ENCODE data around the gene IL33. TPM values are rescaled to one million over a fixed set of nuclear protein-coding genes. Genes with fewer than 3 reads are reported as not detected.
A peak's percentile ranks its signal among the peaks of the same experiment; 100 is the strongest.

Gene IL33
- total RNA-seq, 2 donors from 2014 or later: 0.33 to 0.97 TPM

DNA sequence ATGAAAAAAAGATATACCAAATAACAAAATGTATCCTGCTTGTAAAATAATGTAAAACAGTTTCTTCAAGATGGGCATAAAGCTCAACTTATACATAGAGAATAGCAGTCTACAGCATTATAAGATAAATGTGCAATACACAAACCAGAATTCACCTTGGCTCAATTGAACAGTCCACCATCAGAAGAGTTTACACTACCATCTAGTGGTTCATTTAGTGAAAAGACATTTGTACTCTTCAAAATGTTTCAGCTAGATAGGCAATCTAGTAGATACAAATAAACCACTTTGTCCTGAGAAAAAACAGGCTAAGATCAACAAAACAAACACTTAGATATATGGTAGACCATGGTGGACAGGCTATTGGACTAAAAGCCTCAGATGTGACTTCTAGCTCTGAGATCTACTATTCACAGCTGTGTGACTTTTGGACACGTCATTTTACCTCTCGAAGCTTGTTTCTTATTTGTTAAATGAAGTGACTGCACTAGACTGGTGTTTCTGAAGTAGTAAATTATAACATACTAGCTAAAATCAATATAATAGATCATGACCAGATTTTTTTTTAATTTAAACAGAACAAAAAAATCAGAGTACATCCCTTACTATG is 90.5 kb downstream of the IL33 start:
- Histone ChIP-seq H3K27ac (ENCODE audit: low read depth, low read length) (no peak overlapping the region), H3K36me3 (ENCODE audit: control insufficient read depth, insufficient read depth, low read length) (no peaks in the 10 kb centered on the region), H3K9ac (ENCODE audit: extremely low read depth, low read length, poor library complexity, severe bottlenecking) (no peak overlapping the region), H3K27me3 (ENCODE audit: control insufficient read depth, insufficient read depth, low read length, poor library complexity, severe bottlenecking) (peaks cover under 1% of the 10 kb centered on the region), H3K4me1 (ENCODE audit: control insufficient read depth, insufficient read depth, low read length) (no peaks in the 10 kb centered on the region), H3K4me3 (ENCODE audit: low read length) (no peak overlapping the region), H3K9me3 (ENCODE audit: control insufficient read depth, low read length) (peaks cover 4% of the 10 kb centered on the region)
- peaks cover 4% of the 10 kb centered on the region for H3K4me1 Mint-ChIP-seq
- no peak overlapping the region for H3K4me3 Mint-ChIP-seq
- no peaks in the 10 kb centered on the region for H3K36me3 Mint-ChIP-seq (ENCODE audit: low read depth)
- WGBS, 2 experiments (ENCODE audit: insufficient coverage in 1 of 2, insufficient read length in 1 of 2): 100% methylated on average over 2 of the region's 2 CpGs; no CpG with 5 or more reads in 1 of the 2 experiments
- no peaks in the 10 kb centered on the region for H3K9me3 Mint-ChIP-seq
- H3K27me3 Mint-ChIP-seq (ENCODE audit: insufficient read depth): no peaks in the 10 kb centered on the region
- no peak for DNase-seq
- H3K27ac Mint-ChIP-seq: no peak overlapping the region
- TF ChIP-seq, protein P1, sequence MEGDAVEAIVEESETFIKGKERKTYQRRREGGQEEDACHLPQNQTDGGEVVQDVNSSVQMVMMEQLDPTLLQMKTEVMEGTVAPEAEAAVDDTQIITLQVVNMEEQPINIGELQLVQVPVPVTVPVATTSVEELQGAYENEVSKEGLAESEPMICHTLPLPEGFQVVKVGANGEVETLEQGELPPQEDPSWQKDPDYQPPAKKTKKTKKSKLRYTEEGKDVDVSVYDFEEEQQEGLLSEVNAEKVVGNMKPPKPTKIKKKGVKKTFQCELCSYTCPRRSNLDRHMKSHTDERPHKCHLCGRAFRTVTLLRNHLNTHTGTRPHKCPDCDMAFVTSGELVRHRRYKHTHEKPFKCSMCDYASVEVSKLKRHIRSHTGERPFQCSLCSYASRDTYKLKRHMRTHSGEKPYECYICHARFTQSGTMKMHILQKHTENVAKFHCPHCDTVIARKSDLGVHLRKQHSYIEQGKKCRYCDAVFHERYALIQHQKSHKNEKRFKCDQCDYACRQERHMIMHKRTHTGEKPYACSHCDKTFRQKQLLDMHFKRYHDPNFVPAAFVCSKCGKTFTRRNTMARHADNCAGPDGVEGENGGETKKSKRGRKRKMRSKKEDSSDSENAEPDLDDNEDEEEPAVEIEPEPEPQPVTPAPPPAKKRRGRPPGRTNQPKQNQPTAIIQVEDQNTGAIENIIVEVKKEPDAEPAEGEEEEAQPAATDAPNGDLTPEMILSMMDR (conservative IDR thresholded peaks at IDR 0.05): peak; percentile 78

Other genes starting within 250 kb of the IL33 start
- gene RANBP6, start 200.2 kb upstream of the IL33 start, total RNA-seq: 10 to 100 TPM; 19.5 to 21.3 TPM
- not detected for gene TPD52L3, start 112.6 kb downstream of the IL33 start, total RNA-seq
- 10 to 100 TPM; 69.4 to 83.2 TPM for gene UHRF2, start 197.4 kb downstream of the IL33 start, total RNA-seq

Data from endodermal cell (in vitro differentiated cells).